ENCODE data around the gene SERPIND1.

Gene SERPIND1

DNA sequence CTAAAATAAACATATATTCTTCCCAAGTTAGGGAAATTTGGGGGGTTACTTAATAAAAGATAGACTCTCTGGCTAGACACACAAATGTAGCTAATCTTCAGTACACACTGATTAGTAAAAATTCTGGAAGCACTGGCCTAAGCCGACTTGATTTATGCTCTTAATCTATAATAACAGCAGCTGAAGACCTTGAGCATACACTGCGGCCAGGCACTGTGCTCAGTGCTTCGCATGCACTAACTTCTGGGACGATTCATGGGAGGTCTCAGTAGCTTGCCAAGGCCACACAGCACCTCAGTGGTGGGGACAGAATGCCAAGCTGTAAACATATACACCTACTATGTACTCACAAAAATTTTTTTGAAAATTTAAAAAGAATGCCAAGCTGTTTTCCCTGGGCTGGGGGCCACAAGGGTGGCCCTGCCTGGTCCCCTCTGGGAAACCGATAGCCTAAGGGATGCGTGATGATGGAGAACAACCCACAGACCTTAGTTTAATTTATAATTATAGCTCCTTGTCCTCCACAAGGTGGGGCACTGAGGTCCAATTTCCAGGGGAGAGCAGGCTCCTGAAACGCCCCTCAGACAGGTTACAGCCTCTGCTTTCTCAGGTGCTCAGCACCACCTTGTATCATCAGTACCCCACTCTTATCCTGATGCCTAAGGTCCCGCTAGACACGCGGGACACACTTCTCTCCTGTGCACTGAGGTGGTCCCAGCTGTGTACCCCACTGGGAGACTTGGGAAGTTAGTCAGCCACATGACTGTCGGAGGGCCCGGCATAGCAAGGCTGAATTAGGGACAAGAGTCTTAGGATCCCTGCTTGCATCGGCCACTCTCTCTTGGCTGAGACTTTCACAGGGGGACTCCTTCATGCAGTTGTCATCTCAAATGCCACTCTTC, 20.1 kb downstream of the SERPIND1 start:
- H3K4me3 ChIP-seq (ENCODE audit: low read depth, low read length) = no peak overlapping the region
- ChIA-PET POLR2A (interaction anchor here (0.5 kb wide), 1 partner anchor 31 kb away, joined by 4 read pairs; no protein-coding TSS in a partner anchor), CTCF (interaction anchor here (0.6 to 4.2 kb wide), 6 partner anchors 9 to 584 kb away, joined by 3 to 34 read pairs (median 6); no protein-coding TSS in a partner anchor)
- H3K36me3 ChIP-seq (ENCODE audit: control insufficient read depth in 2 of 2, insufficient read depth in 1 of 2, low read length in 2 of 2) = peaks cover 10 to 80% of the 10 kb centered on the region in 2 experiments; a peak in 2 of 3 replicates
- H3K27ac ChIP-seq (ENCODE audit: extremely low read depth, low read depth, low read length) = no peak overlapping the region
- no peaks in the 10 kb centered on the region for H3K4me1 ChIP-seq (ENCODE audit: control insufficient read depth, insufficient read depth, low read length)
- TF ChIP-seq ZNF211 (tag by site-specific recombination; IDR thresholded peaks at IDR 0.05; ENCODE audit: low read depth) = no peak
- TF ChIP-seq ZNF324 (tag by site-specific recombination; IDR thresholded peaks at IDR 0.05) = no peak
- no peak for TF ChIP-seq ZNF23 (tag by site-specific recombination; IDR thresholded peaks at IDR 0.05; ENCODE audit: borderline replicate concordance)
- TF ChIP-seq ZNF121 (tag by site-specific recombination; IDR thresholded peaks at IDR 0.05) = no peak
- no peak for TF ChIP-seq ZNF426 (tag by site-specific recombination; IDR thresholded peaks at IDR 0.05)
- no peak for TF ChIP-seq ZFP3 (tag by site-specific recombination; IDR thresholded peaks at IDR 0.05; ENCODE audit: low read depth)
- no peak for TF ChIP-seq ZNF571 (tag by site-specific recombination; IDR thresholded peaks at IDR 0.05)
- no peak for TF ChIP-seq PRDM1 (tag by site-specific recombination; IDR thresholded peaks at IDR 0.05)
- no peaks in the 10 kb centered on the region for H3K9me3 ChIP-seq (ENCODE audit: control insufficient read depth, insufficient read depth, low read depth, low read length)

DNA sequence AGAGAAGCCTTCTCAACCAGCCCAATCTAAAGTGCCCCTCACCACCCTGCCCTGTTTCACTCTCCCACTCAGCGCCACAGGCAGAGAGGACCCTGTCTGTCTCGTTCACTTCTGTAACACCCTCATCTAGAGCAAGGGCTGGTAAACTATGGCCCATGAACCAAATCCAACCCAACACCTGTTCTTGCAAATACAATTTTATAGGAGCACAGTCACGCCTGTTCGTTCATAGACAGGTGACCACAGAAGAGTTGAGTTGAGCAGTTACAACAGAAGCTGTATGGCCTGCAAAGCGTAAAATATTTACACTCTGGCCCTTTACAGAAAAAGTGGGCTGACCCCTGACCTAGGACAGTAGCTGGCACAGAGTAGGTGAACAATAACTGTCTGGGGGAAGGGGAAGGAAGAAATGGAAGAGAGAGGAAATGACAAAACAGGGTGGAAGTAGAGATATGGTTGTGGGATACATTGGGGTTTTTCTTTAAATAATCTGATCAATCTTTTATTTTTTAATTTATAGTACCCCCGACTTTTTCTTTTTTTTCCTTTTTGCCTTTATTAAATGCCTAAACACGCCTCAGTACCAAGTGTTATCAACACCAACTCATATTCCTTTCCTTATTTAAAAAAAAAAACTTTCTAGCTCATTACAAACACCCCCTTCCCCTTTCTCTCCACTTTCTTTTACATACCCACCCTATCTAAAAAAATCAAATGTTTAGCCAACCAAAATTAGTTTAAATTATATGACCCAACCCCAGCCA, 20.9 kb downstream of the SERPIND1 start:
- Histone ChIP-seq H3K4me3 (ENCODE audit: low read depth, low read length) (no peak overlapping the region), H3K27ac (ENCODE audit: extremely low read depth, low read depth, low read length) (no peak overlapping the region), H3K4me1 (ENCODE audit: control insufficient read depth, insufficient read depth, low read length) (no peaks in the 10 kb centered on the region), H3K36me3 (ENCODE audit: control insufficient read depth in 2 of 2, insufficient read depth in 1 of 2, low read length in 2 of 2) (peaks cover 10 to 82% of the 10 kb centered on the region in 2 experiments; a peak in 2 of 3 replicates), H3K9me3 (ENCODE audit: control insufficient read depth, insufficient read depth, low read depth, low read length) (no peaks in the 10 kb centered on the region)
- POLR2A ChIA-PET = no interaction called here
- TF ChIP-seq ZBTB20 (tag by site-specific recombination; IDR thresholded peaks at IDR 0.05) (no peak), TCF7L2 (IDR thresholded peaks at IDR 0.05; ENCODE audit: borderline replicate concordance, low read depth, low read length) (no peak), ZNF416 (tag by site-specific recombination; IDR thresholded peaks at IDR 0.05) (no peak), ZNF350 (tag by site-specific recombination; IDR thresholded peaks at IDR 0.05) (no peak), SETDB1 (IDR thresholded peaks at IDR 0.05; ENCODE audit: insufficient read length, low read length) (no peak), ZBTB17 (tag by site-specific recombination; IDR thresholded peaks at IDR 0.05) (no peak), ZBTB1 (tag by site-specific recombination; IDR thresholded peaks at IDR 0.05) (no peak)
- CTCF ChIA-PET = interaction anchor here (0.7 to 4.2 kb wide), 4 partner anchors 10 to 91 kb away, joined by 3 to 34 read pairs (median 6); no protein-coding TSS in a partner anchor

DNA sequence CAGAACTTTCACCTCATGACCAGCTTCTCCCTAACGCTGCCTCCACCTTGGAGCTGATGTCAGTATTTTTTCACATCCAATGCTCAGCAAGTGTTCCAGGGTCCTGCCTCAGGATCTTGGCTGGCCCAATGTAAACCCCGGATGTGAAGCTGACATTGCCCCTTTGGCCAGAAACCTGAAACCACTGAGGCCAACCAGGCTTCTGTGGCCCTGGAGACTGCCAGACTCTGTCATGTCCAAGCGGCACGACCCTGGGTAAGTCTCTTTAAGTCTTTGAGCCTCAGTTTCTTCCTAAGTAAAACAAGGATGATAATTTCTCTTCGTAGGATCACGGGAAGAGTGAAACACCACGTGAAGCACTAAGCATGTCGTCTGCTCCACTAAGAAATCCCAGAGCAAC, 22.8 kb downstream of the SERPIND1 start:
- H3K9me3 ChIP-seq (ENCODE audit: control insufficient read depth, insufficient read depth, low read depth, low read length) = no peaks in the 10 kb centered on the region
- ChIA-PET CTCF (no interaction called here), POLR2A (no interaction called here)
- no peak overlapping the region for H3K4me3 ChIP-seq (ENCODE audit: low read depth, low read length)
- peaks cover 15 to 83% of the 10 kb centered on the region in 2 experiments; a peak in 2 of 3 replicates for H3K36me3 ChIP-seq (ENCODE audit: control insufficient read depth in 2 of 2, insufficient read depth in 1 of 2, low read length in 2 of 2)
- no peaks in the 10 kb centered on the region for H3K4me1 ChIP-seq (ENCODE audit: control insufficient read depth, insufficient read depth, low read length)
- H3K27ac ChIP-seq (ENCODE audit: extremely low read depth, low read depth, low read length) = no peak overlapping the region
- TF ChIP-seq SALL2 (tag by site-specific recombination; IDR thresholded peaks at IDR 0.05; ENCODE audit: borderline replicate concordance) = no peak
- TF ChIP-seq ZNF341 (tag by site-specific recombination; IDR thresholded peaks at IDR 0.05; ENCODE audit: low read depth) = no peak
- no peak for TF ChIP-seq HOXC10 (CRISPR knock-in tag; IDR thresholded peaks at IDR 0.05)
- TF ChIP-seq, protein P1, sequence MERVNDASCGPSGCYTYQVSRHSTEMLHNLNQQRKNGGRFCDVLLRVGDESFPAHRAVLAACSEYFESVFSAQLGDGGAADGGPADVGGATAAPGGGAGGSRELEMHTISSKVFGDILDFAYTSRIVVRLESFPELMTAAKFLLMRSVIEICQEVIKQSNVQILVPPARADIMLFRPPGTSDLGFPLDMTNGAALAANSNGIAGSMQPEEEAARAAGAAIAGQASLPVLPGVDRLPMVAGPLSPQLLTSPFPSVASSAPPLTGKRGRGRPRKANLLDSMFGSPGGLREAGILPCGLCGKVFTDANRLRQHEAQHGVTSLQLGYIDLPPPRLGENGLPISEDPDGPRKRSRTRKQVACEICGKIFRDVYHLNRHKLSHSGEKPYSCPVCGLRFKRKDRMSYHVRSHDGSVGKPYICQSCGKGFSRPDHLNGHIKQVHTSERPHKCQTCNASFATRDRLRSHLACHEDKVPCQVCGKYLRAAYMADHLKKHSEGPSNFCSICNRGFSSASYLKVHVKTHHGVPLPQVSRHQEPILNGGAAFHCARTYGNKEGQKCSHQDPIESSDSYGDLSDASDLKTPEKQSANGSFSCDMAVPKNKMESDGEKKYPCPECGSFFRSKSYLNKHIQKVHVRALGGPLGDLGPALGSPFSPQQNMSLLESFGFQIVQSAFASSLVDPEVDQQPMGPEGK (tag by site-specific recombination; IDR thresholded peaks at IDR 0.05) = no peak
- TF ChIP-seq ZNF792 (tag by site-specific recombination; IDR thresholded peaks at IDR 0.05) = no peak
- TF ChIP-seq, protein P2, sequence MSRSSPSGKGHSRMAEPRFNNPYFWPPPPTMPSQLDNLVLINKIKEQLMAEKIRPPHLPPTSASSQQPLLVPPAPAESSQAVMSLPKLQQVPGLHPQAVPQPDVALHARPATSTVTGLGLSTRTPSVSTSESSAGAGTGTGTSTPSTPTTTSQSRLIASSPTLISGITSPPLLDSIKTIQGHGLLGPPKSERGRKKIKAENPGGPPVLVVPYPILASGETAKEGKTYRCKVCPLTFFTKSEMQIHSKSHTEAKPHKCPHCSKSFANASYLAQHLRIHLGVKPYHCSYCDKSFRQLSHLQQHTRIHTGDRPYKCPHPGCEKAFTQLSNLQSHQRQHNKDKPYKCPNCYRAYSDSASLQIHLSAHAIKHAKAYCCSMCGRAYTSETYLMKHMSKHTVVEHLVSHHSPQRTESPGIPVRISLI (tag by site-specific recombination; IDR thresholded peaks at IDR 0.05) = no peak
- TF ChIP-seq ZFP41 (tag by site-specific recombination; IDR thresholded peaks at IDR 0.05; ENCODE audit: borderline replicate concordance) = no peak
- TF ChIP-seq ZNF670 (tag by site-specific recombination; IDR thresholded peaks at IDR 0.05; ENCODE audit: low read depth) = no peak
- TF ChIP-seq, protein P3, sequence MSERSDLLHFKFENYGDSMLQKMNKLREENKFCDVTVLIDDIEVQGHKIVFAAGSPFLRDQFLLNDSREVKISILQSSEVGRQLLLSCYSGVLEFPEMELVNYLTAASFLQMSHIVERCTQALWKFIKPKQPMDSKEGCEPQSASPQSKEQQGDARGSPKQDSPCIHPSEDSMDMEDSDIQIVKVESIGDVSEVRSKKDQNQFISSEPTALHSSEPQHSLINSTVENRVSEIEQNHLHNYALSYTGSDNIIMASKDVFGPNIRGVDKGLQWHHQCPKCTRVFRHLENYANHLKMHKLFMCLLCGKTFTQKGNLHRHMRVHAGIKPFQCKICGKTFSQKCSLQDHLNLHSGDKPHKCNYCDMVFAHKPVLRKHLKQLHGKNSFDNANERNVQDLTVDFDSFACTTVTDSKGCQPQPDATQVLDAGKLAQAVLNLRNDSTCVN (tag by site-specific recombination; optimal IDR thresholded peaks at IDR 0.05) = no peak
- no peak for TF ChIP-seq ZNF138 (tag by site-specific recombination; IDR thresholded peaks at IDR 0.05; ENCODE audit: borderline replicate concordance)
- TF ChIP-seq ZNF561 (tag by site-specific recombination; IDR thresholded peaks at IDR 0.05; ENCODE audit: borderline replicate concordance) = no peak
- TF ChIP-seq MZF1 (tag by site-specific recombination; IDR thresholded peaks at IDR 0.05; ENCODE audit: borderline replicate concordance) = no peak

All from HEK293 (cell line).